Stimulated activated CD4-positive, alpha-beta T cell treated with anti-CD3 and anti-CD28 coated beads, TNF-alpha, amount 100 ng/mL, for 24 hours (primary cell): ENCODE data around the gene OSTM1.

Experiments used
- DNase-seq, 3 experiments: peaks; one replicate each; pipeline ENCODE4 v3.0.0-alpha.2; 2020; ENCODE audit warnings: low read depth in 3 of 3

The OSTM1 gene

GRCh38 chr6:108102965-108103364 lies 28.4 kb upstream of the OSTM1 start:
- no peak for DNase-seq

- no peak for DNase-seq
Observed at GRCh38 chr6:108100003-108100402, 25.5 kb upstream of the OSTM1 start.

- DNase-seq, result no peak
Observed at GRCh38 chr6:108097882-108098281, 23.3 kb upstream of the OSTM1 start.

- no peak for DNase-seq
Observed at GRCh38 chr6:108093781-108094300, 19.3 kb upstream of the OSTM1 start.

- DNase-seq, result no peak
Observed at GRCh38 chr6:108091288-108091687, 16.7 kb upstream of the OSTM1 start.

GRCh38 chr6:108083349-108083748 lies 8.8 kb upstream of the OSTM1 start:
- DNase-seq, result no peak

GRCh38 chr6:108082539-108082938 lies 8.0 kb upstream of the OSTM1 start:
- DNase-seq, result no peak

GRCh38 chr6:108080010-108080780 lies 5.7 kb upstream of the OSTM1 start:
- DNase-seq, result no peak

GRCh38 chr6:108078191-108078590 lies 3.6 kb upstream of the OSTM1 start:
- DNase-seq, result no peak

GRCh38 chr6:108074057-108074358 lies 533 bp downstream of the OSTM1 start:
- peak in 1 of 3 experiments; percentile 21 for DNase-seq

- no peak for DNase-seq
Observed at GRCh38 chr6:108071736-108072276, 2.7 kb downstream of the OSTM1 start.

- DNase-seq, result no peak
Observed at GRCh38 chr6:108068618-108069017, 5.9 kb downstream of the OSTM1 start.

- no peak for DNase-seq
Observed at GRCh38 chr6:108068182-108068581, 6.4 kb downstream of the OSTM1 start.

GRCh38 chr6:108052706-108053105 lies 21.8 kb downstream of the OSTM1 start:
- DNase-seq, result no peak

GRCh38 chr6:108051481-108051880 lies 23.1 kb downstream of the OSTM1 start:
- DNase-seq, result no peak

GRCh38 chr6:108039681-108040080 lies 34.9 kb downstream of the OSTM1 start:
- no peak for DNase-seq

GRCh38 chr6:108036884-108037283 lies 37.7 kb downstream of the OSTM1 start:
- no peak for DNase-seq

GRCh38 chr6:108031968-108032367 lies 42.6 kb downstream of the OSTM1 start:
- DNase-seq, result no peak

- no peak for DNase-seq
Observed at GRCh38 chr6:108030211-108030610, 44.3 kb downstream of the OSTM1 start.

- DNase-seq, result no peak
Observed at GRCh38 chr6:108029226-108029921, 45.2 kb downstream of the OSTM1 start.

GRCh38 chr6:108027594-108027993 lies 46.9 kb downstream of the OSTM1 start:
- no peak for DNase-seq

GRCh38 chr6:108027056-108027455 lies 47.5 kb downstream of the OSTM1 start:
- no peak for DNase-seq
